ENCODE data around the gene PLCH2.

GRCh38 chr1:2517966-2518365 is 41.9 kb downstream of the PLCH2 start:
- no peak for TF ChIP-seq ARHGAP35 (IDR thresholded peaks at IDR 0.05; ENCODE audit: partially characterized antibody)
- TF ChIP-seq MIER1 (IDR thresholded peaks at IDR 0.05; ENCODE audit: low read depth) = no peak
- TF ChIP-seq RB1 (IDR thresholded peaks at IDR 0.05; ENCODE audit: low read depth) = no peak
- TF ChIP-seq CTCF (IDR thresholded peaks at IDR 0.05 in 2 of 3, conservative IDR thresholded peaks at IDR 0.05 in 1 of 3; ENCODE audit: insufficient read depth in 2 of 3, low read depth in 1 of 3, low read length in 3 of 3) = no peak
- no peak for TF ChIP-seq SMARCE1 (IDR thresholded peaks at IDR 0.05)
- no peak for TF ChIP-seq YY1 (IDR thresholded peaks at IDR 0.05; ENCODE audit: borderline replicate concordance in 1 of 3, control insufficient read depth in 1 of 3, extremely low read depth in 1 of 3, insufficient read depth in 3 of 3, insufficient read length in 1 of 3, insufficient replicate concordance in 2 of 3, low read depth in 1 of 3, low read length in 2 of 3)
- TF ChIP-seq PRDM10 (IDR thresholded peaks at IDR 0.05; ENCODE audit: partially characterized antibody) = no peak
- no peak for TF ChIP-seq ESRRA (IDR thresholded peaks at IDR 0.05; ENCODE audit: borderline replicate concordance, low read depth)
- TF ChIP-seq HNRNPLL (IDR thresholded peaks at IDR 0.05; ENCODE audit: low read depth, low read length, poor library complexity, severe bottlenecking) = no peak
- TF ChIP-seq ZNF134 (CRISPR knock-in tag; conservative IDR thresholded peaks at IDR 0.05) = no peak
- TF ChIP-seq KHSRP (IDR thresholded peaks at IDR 0.05) = no peak
- TF ChIP-seq RFX5 (IDR thresholded peaks at IDR 0.05; ENCODE audit: low read depth, low read length) = no peak
- no peak for TF ChIP-seq BCLAF1 (IDR thresholded peaks at IDR 0.05; ENCODE audit: borderline replicate concordance in 1 of 2, control insufficient read depth in 1 of 2, low read depth in 2 of 2, low read length in 1 of 2)
